CD1c-positive myeloid dendritic cell (primary cell): ENCODE measurements around the gene GALNT9.
"Not testable (repeated sequence)": the region's sequence is repeated elsewhere in the genome, so short reads cannot be mapped to it uniquely, and the experiment has no call there.

Source experiments
- DNase-seq: peaks from one replicate; pipeline ENCODE4 v3.0.0-alpha.2; 2016; ENCODE audit errors: extremely low spot score

Gene GALNT9

DNA sequence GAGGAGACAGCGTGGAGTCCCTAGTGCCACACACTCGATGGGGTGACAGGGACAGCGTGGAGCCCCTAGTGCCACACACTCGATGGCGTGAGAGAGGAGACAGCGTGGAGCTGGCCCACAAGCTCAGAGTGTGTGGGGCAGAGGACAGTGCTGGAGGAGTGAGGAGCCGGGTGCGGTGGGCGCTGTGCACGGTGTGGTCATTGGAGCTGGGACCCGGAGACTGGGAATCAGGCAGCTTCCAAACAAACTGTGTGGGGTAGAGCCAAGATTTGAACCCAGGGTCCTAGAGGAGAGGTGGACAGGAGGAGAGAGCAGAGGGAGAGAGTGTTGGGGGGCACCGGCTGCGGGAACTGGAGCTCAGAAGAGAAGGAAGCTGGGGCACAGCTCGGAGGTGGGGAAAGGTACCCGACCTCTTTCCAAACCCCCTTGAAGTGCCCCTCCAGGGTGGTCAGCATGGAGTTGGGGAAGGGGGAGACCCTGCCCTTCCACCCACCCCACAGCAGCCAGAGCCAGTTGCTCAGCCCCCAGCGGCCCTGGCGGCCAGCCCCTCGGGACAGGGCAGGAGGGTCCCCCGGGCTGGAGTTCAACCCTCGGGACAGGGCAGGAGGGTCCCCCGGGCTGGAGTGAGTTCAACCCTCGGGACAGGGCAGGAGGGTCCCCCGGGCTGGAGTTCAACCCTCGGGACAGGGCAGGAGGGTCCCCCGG, 94.1 kb downstream of the GALNT9 start:
- DNase-seq, result no peak

DNA sequence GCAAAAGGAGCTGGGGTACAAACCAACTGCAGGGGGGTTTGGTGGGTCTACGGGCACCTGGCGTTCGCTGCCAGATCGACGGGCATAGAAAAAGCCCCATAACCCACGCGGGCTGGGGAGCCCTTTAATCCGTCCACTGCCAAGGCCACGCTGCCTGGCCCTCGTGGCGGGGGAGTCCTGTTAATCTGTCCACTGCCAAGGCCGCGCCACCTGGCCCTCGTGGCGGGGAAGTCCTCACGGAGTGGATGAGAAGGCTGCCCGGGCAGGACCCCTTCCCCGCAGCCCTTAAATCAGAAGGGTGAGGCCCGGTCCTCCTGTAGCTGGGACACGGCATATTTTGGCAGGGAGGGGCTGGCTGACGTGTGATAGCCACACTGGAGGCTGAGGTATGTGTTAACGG, 99.0 kb downstream of the GALNT9 start:
- DNase-seq, result no peak

DNA sequence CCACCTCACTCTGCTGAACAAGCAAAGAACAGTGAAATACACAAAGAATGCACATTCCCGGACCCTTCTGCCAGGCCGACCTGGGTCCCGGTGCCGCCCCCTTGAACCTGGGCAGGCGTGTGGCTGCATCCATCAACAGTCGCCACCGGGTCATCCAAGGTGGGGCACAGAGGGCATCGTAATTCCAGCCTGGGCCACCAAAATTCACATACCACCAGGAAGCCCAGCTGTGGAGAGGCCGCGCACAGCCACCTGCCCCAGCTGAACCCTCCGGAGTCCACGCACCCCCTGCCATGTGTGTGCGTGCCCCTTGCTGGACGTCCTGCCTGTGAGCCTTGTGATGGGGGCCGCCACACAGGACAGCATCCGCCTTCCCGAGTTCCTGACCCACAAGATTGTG, 99.5 kb downstream of the GALNT9 start:
- DNase-seq, result no peak

DNA sequence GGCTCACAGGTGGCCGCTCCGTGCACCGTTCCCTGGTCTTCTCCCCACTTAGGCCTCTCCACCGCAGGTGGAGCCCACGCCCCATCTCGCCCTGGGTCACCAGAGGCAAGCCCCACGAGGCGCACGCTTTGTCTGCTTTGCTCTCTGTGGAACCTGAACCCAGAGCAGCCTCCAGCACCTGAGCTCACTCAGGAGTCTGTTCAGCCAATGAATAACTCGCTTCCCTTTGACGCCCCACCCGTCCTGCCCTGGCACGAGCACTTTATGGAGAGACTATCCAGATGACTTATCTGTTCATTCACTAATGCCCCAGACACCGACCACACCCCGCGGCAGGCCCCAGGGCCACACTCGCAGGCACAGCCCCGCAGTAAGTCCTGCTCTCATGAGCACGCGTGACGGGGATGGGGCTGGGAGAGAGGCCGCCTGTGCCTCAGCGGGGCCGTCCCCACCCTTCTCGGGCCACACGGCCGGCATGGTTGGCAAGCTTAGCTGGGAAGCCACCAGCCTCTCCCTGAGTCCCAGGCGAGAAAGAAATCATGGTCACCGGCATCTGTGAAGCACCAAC, 100.1 kb downstream of the GALNT9 start:
- no peak for DNase-seq

DNA sequence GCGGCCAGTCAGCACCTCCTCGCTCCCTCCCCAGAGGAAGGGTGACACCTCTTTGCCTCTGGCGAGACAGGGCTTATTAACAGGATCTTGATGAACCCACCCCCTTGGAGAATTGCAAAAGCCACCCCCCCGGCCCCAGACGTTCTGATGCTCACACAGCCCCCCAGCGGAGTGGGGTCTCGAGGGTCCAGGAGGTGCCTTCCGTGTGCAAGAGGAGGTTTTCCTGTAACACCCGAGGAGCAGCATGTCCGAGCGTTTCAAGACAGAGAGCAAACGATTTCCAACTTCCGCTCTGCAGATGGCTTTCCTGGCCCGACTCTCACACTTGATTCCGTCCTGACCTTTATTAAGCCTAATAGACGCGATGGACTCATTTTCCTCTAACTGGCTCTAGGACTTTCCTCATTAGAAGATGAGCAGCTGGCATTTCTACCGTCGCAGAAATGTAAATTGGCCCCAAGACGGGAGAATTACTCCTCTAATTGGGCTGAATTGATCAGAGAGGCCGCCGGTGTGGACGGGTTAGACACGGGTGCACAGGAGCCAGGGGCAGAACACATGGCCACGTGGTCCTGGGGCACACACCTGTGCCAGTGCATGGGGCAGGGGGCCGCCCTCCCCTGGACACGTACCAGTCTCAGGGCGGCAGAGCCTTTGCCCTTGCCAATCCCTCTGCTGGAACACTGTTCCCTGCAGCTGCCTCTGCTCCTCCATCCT, 100.8 kb downstream of the GALNT9 start:
- DNase-seq, result no peak

DNA sequence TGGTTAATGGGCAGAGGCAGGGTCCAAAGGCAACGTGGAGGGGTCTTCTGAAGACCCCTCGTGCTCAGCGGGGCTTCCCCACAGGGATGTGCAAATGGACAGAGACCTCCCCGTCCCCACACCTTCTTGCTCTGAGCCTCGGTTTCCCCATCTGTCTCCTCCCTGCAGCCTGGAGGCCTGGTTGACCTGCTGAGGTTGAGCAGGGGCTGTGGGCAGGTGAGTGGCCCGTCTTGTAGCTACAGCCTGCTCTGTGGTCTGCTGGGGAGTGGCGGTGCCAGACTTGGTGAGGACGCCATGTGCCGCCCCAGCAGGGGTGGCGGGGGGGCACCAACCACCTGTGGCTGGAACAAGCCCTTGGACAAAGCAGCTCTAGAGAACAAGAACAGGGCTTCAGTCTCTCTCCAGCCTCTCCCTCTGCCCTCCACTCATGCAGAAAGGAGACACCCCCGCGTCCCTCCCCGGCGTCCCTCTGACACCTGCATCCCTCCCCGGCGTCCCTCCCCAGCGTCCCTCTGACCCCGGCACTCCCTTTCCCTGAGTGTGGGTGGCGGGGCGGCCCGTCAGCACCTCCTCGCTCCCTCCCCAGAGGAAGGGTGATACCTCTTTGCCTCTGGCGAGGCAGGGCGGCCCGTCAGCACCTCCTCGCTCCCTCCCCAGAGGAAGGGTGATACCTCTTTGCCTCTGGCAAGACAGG, 101.5 kb downstream of the GALNT9 start:
- DNase-seq, result no peak

DNA sequence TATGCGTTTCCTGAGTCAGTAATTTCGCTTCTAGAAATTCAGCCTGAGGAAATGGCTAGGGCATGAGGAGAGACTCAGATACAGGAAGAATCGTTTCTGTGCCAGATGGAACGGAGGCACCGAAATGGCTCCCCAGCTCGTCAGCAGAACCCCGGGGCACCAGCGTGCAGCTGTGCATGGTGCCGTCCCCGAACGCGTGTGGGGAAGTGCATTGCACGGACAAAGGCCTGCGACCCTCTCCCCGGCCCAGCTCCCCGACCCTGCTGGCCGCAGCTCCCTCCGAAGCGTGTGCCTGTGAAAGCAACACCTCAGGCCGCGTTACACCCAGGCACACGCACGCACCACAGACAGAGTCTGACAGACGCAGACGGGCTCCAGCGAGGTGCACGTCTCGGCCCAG, 102.3 kb downstream of the GALNT9 start:
- DNase-seq, result no peak

DNA sequence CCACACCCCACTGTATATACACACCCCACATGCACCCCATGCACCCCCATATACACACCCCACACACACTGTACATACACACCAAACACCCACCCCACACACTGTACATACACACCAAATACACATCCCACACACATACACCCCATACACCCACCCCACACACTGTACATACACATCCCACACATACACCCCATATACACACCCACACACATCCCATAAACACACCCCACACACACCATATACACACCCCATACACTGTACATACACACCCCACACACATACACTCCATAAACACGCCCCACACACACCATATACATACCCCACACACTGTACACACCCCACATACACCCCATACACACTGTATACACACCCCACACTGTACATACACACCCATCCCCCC, 102.8 kb downstream of the GALNT9 start:
- DNase-seq, result no peak

DNA sequence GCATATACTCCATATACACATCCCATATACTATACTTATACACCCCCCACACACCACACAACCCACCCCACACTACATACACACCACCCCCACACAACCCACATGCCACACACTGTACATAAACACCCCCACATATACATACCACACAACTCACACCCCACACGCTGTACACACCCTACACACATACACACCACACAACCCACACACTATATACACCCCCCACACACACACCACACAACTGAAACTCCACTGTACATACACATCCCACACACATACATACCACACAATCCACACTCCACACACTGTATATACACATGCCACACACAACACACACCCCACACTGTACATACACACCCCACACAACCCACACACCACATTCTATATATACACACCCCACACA, 104.2 kb downstream of the GALNT9 start:
- no peak for DNase-seq

DNA sequence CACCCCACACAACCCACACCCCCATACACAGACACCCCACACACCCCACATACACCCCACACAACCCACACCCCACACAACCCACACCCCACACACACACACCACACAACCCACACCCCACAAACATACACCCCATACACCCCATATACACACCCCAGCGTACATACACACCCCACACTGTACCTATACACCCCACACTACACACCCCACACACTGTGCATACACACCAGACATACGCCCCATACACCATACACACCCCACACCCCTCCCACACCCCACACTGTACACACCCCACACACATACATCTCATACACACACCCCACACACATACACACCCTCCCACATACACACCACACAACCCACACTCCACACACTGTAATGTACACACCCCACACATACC, 104.9 kb downstream of the GALNT9 start:
- no peak for DNase-seq

DNA sequence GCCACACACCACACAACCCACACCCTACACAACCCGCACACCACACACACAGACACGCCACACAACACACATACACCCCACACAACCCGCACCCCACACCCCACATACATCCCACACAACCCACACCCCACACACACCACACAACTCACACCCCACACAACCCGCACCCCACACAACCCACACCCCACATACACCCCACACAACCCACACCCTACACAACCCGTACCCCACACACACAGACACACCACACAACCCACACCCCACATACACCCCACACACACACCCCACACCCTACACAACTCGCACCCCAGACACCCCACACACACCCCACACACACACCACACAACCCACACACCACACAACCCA, 106.6 kb downstream of the GALNT9 start:
- no peak for DNase-seq

DNA sequence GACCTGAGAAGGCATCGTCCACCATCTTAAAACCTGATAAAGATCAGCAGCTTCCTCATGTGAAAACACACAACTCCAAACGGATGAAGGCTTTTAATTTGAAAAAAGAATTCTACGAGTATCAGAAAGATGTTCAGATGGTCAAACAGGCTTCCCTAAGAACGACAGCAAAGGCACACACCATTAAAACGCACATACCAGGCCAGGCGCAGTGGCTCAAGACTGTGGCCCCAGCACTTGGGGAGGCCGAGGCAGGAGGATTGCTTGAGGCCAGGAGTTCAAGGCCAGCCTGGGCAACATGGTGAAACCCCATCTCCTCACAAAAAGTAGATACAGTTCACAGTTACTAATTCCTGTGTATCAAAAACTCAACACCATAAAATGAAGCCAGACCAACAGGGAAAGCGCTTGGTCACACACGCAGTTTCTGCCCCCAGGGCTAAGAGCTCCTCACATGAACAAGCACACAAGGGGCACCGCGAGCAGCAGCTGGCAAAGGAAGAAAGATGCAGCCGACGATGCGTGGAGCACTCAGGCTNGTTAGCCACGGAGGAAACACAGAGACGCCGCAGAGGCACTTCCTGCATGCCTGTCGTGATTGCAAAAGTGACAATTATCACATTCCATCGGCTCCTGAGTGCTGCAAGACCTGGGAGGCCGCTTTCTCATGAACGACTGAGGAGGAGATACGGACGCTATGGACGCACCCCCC, 107.1 kb downstream of the GALNT9 start:
- DNase-seq, result peak; percentile 31

DNA sequence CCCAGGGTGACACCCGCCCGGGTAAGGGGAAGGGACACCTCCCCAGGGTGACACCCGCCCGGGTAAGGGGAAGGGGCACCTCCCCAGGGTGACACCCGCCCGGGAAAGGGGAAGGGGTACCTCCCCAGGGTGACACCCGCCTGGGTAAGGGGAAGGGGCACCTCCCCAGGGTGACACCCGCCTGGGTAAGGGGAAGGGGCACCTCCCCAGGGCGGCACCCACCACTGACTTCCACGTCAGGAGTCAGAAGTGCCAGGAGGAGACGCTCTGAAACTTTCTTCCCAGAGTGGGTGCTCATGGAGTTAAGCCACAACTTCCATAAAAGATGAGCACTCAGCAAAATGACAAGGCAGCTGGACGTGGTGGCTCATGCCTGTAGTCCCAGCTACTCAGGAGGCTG, 109.6 kb downstream of the GALNT9 start:
- not testable (repeated sequence) for DNase-seq

DNA sequence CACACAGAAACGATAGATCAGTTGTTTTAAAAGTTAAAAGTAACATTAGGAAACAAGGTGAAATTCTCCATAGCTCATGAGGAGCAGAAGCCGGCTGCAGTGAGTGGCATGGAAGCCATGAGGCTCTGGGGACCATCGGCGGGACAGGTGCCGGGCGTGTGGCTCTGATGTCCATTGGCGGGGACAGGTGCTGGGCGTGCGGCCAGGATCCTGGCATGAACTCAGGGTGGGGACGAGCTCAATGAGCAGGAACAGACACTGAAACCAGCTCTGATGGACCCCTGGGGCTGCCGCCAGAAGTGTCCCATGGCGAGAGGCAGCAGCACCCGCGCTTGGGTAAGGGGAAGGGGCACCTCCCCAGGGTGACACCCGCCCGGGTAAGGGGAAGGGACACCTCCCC, 110.1 kb downstream of the GALNT9 start:
- DNase-seq, result no peak

DNA sequence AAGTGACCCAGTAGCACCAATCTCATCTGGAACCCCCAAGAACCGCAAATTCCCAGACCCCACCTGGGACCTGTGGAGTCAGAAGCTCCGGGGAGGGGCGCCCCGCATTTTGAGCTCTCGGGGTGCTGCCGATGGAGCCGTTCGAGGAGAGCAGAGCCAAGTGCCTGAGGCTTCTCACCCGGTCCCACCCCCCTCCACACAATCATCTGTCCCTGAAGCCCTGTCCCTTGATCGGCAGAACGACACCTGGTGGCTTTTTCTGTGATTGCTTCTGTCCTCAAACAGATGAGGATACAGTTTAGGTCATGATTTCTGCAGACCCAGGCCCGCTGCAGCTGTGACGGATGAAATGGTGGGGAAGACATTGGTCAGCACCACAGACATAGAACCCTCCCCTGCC, 110.5 kb downstream of the GALNT9 start:
- peak; percentile 38 for DNase-seq

DNA sequence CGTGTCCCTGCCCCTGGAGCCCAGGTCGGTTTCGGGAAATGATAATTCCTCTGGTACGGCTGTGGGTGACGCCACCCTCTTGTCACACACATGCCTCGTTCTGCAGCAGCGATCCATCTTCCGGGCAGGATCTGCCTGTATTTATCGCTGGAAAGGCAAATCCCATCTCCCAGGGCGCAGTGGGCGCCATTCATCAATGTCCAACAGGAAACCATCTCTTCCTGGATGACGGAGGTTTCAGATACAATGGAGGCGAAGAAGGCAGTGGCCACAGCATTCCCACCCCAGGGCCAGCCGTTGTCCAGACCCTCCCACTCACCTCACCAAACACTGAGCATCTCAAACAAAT, 110.9 kb downstream of the GALNT9 start:
- DNase-seq, result no peak

DNA sequence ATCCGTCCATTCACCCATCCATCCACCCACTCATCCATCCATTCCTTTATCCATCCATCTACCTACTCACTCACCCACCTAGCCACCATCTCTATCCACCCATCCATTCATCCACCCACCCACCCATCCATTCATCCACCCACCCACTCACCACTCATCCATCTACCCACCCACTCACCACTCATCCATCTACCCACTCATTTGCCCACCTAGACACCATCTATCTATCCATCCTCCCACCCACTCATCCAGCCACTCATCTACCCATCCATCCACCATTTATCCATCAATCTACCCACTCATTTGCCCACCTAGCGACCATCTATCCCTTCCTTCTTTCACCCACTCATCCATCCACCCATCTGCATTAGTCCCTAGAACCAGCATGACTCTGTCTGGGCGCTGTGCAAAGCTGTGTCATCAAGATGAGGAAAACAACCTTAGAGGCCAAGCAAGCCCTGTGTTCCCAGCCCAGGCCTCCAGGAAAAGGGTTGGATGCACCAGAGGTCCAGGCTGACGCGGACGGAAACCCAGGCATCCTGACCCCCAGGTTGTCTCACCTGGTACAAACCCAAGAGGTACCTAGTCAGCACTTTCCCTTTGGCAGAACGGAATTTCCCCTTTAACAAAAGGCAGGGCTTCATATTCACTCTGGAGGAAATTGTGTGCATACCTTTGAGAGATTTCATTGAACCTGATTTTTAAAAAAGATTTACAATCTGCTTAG, 111.4 kb downstream of the GALNT9 start:
- no peak for DNase-seq

DNA sequence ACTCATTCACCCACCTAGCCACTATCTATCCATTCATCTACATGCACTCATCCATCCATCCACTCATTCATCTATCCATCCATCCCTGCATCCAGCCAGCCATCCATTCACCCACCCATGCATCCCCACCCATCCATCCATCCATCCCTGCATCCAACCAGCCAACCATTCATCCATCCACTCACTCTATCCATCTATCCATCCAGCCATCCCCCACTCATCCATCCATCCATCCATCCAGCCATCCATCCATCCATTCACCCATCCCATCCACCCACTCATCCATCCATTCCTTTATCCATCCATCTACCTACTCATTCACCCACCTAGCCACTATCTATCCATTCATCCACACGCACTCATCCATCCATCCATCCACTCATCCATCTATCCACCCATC, 112.0 kb downstream of the GALNT9 start:
- DNase-seq, result no peak

DNA sequence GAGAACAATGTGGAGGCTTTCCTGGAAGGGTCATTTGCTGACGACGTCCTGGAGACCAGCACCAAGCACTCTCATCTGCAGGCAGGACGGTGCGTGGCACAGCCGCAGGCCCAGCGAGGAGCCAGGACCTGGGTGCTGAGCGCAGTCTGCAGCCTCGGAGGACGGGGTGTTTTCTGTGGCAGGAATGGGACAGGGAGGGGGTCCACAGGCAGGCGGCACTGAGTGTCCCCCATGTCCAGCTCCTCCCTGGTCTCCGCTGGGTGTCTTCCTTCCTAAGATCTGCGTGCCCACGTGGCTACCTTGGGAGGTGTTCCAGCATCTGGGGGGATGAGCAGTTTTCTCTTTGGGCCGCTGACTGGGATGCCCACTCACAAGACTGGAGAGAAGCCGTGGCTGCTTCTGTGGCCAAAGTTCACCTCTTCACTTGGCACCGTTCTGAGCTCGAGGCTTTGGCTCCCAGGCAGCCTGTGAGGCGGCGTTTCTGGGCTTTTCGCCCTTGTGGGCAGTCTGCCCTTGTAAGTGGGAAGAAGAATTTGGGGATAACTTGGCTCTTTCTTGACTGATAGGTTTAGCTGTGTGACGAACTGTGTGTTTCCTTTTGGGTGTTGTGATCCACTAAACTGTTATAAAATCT, 112.9 kb downstream of the GALNT9 start:
- no peak for DNase-seq

DNA sequence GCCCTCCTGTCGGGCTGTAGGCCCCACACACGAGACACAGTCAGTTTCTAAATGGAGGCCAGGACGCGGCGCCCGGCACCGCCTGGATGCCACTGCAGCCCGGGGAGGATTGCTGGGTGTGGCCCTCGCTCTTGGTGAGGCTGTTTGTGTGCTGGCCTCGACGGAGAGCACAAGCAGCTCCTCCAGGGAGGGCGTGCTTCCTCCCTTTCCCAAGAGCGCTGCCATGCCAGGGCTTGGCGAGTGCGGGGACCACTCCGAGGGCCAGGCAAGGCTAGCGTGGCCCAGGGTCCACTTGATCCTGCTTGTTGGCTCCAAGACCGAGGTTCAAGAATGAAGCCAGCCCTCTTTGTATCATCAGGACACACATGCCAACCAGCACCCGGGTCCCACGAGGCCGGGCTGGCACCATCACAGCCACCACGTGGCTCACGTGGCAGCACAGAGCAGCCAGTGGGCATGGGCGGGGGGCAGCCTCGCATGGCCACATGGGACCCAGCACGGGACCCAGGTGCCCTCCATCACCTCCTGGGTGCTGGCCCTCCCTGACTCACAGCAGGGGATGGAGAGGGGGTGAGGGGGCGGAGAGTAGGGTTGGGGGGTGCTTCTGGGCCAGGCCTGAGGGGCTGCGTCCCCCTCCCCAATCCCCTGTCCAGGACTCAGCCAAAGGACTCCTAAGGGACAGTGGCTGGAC, 113.9 kb downstream of the GALNT9 start:
- DNase-seq, result no peak

DNA sequence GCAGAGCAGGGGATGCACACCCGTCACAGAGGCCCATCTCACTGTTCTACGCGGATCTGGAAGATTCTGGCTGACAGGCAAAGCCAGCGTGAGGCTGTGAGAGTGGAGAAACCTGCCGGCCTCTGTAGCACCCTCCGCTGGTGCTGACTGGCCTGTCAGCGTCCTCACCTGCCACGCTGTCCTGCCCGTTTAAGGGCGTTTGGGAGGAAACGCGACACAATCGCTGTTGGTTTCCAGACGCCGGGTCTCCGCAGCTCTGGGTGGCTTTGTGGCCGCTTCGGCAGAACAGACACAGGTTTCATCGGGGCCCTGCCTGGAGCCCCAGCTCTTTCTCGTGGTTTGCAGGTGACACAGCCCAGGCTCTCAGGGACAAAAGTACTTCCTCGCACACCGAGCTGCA, 114.5 kb downstream of the GALNT9 start:
- DNase-seq, result no peak
